Stimulated activated CD8-positive, alpha-beta memory T cell treated with anti-CD3 and anti-CD28 coated beads, Interleukin-2, amount 100 ng/mL, for 1 hour (primary cell): ENCODE results near the gene HPSE2.
"Not testable (repeated sequence)": the region's sequence is repeated elsewhere in the genome, so short reads cannot be mapped to it uniquely, and the experiment has no call there.

ENCODE experiments used
- DNase-seq, 2 donors: peaks; one replicate each; pipeline ENCODE4 v3.0.0-alpha.2; 2020; ENCODE audit warnings: low read depth in 2 of 2

HPSE2 gene

DNA sequence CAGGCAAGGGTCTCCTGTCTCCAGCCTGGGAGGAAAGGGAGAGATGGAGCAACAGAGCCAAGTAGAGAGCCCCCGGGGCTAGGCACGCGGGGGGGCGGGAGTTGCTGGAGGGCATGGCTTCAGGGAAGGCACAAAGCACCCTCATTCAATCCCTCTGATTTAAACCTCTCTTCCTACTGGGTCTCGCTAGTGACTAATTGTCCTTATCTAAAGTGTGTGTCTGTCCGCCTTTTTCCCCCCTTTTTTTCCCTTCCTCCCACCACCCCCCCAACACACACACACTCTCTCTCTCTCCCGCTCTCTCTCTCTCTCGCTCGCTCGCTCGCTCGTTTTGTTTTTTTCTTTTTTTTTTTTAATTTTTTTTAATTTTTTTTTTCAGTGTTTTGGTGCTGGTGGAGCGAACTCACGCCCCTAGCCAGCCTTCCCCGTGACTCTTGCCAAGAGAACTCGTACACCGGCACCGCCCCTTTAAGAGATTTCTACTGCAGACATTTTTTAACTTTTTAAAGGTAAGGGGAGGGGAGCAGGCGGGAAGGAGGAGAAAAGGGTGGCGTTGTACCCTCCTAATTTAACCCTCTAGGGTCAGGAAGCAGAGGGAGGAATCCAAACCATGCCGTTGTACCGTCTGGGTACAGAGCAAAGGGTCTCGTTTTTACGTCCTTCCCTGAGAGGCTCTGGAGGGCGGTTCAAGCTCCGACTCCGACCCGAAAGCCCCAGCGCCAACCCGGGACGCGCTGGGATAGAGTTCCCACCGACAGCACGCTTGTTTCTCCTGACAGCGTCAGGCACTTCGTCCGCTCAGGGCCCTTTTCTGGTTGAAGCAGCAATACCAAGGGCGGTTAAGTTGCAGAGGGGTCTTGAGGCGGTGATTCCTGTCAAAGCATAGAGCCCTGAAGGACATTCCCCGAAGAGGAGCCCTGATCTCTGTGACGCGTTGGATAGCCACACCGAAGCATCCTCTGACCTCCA, at the start of gene HPSE2:
HPSE2 (minus strand) TSS at position 195 of the 969 bp plus-strand sequence.
- DNase-seq = no peak

DNA sequence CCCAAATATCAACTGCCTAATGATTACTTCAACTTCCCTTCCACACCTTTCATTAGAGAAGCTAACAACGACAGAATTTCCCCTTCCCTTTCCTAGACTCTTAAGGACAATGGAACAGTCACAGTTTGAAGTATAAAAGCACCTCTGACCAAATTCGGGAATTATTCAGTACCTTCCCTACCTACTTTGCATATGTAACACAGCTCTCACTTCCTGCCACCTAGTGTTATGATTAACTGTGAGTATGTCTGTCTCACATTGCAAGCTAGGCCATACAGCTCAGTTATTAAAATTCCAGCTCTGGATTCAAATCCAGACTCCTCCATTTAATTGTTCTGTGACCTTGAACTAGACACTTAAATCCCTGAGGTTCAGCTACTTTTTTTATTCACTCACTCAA, 44.8 kb upstream of the HPSE2 start:
- DNase-seq = no peak

DNA sequence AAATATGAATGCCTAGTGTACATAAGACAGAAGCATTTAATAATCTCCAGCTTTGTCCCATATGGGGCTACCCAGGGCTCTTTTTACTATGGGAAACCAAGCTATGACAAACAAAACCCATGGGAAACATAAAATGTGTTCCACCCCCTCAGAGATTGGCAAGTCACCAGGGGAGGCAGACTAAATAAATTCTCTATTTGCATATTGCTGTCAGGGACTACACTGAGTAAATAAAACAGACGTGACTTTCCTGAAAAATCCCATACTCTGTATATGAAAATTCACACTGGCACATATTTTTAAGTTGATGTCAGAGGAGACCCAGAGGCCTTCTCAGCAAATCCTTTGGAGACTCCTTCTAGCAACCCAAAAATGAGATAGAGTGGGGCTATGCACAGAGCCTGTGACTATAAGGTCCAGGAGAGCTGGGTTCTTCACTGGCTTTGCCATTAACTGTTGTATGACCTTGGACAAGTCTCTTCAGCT, 44.0 kb upstream of the HPSE2 start:
- no peak for DNase-seq

DNA sequence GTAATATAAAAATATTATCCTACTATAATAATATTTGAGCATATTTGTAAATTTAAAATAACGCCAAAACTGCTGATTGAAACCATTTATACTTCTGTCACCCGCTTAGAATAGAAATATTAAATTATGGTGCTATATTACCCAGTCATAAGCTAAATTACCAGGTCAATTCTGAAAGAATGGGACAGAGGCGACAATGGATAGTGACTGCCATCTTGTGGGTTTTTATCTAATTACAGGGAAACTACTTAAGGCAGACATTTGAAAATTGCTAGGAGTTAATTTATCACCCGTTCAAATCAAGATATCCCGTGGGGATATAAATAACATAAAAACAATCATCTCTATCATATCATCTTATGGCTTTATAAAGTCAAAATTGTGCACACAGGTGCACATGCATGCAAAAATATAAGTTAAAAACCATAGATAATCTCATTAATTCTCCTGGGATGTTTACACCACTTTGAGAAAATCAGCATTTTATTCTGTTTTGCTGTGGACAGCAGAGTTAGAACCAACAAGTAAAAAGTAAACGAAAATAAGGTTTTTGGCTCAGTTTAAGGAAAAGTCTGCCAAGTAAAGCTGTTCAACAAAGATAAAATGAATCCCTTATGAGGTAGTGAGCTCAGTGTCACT, 41.3 kb upstream of the HPSE2 start:
- no peak for DNase-seq

DNA sequence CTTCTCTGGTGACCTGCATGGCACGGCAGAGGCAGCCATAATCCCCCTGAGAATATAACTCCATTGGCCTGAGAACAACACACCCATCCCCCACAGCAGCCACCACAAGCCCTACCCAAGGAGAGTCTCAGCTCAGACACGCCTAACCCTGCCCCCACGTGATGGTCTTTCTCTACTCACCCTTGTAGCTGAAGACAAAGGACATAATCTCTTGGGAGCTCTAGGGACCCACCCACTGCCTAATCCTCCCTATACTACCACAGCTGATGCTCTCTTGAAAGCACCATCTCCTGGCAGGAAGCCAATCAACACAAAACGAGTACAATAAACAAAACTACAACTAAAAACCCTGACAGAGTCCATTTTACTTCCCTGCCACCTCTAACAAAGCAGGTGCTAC, 30.7 kb upstream of the HPSE2 start:
- DNase-seq = no peak

DNA sequence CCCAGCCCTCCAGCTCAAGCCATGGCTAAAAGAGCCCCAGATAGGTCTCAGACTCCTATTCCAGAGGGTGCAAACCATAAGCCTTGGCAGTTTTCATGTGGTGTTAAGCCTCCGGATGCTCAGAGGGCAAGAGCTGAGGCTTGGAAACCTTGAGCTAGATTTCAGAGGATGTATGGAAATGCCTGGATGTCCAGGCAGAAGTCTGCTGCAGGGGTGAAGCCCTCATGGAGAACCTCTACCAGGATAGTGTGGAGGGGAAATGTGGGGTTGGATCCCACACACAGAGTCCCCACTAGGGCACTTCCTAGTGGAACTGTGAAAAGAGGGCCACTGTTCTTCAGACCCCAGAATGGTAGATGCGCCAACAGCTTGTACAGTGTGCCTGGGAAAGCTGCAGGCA, 13.2 kb upstream of the HPSE2 start:
- no peak for DNase-seq

DNA sequence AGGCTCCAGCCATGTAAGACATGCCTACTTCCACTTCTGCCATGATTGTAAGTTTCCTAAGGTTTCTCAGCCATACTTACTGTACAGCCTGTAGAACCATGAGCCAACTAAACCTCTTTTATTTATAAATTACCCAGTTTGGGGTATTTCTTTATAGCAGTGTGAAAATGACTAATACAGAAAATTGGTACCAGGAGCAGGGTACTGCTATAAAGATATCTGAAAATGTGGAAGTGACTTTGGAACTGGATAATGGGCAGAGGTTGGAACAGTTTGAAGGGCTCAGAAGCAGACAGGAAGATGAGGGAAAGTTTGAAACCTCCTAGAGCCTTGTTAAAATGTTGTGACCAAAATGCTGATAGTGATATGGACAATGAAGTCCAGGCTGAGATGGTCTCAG, 12.2 kb upstream of the HPSE2 start:
- DNase-seq = not testable (repeated sequence)

DNA sequence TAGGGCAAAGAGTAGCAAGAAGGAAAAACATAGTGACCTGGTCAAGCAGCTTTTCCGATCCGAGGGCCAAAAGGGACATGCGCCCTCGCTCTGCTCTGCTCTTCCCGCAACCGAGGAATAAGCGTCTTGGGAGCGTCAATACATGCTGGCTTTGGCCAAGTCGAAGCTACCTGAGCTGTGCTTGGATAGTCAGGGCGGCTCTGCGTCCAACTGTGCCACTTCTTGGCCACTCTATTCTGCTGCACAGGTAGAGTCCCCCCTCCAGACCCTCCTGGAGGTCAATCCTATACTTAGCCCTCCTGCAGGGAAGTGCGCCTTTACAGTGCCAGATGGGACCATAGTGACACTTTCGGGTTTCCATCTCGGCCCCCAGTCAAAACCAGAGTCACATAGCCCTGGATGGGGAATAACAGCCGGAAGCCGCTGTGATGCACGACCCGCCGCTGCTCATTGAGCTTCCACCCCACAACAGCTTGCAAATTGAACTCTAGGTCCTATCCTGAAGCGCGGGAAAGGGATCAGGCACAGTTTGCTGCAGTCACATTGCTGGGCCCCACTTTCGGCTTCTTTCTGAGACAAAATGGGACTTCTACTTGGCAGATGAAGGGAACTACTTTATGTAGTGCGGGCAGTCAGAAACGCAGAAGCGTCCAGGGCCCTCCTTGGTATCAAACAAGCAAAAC, 1.1 kb upstream of the HPSE2 start:
- DNase-seq = no peak

DNA sequence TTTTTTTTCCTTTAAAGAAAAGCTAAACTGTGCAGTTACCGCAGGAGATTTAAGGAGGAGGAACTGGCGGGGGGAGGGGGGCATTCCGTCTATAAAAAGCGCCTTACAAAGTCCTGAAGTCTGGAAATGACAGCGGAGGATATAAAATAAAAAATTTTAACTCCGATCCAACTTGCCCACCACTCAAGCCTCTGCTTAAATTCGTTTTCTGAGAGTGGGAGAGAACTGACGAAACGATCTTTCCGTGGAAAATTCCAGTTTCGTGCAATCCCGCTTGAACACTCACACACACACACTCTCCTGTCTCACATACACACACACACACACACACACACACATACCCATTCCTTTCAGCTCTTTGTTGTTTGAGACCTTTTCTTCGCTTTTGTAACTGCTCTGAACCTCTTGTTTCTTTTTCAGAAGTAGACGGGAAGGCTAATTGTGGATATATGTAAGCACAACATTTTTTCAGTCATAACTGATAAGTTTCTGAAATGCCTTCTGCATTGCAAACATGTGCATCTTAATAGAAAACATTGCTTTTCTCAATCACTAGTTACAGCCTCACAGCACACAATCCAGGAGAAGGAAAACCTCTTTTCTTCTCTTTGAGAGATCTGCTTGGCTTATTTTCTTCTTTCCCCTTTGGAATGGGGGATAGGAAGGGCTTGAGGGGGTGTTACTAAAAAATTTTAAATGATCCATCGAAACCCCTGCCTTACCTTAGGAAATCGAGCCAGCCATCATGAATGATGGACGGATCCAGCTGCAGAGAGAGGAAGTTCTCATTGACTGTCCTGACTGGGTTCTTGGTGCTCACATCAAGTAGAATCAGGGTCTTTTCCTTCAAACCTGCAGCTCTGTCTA, 628 bp downstream of the HPSE2 start:
- no peak for DNase-seq

DNA sequence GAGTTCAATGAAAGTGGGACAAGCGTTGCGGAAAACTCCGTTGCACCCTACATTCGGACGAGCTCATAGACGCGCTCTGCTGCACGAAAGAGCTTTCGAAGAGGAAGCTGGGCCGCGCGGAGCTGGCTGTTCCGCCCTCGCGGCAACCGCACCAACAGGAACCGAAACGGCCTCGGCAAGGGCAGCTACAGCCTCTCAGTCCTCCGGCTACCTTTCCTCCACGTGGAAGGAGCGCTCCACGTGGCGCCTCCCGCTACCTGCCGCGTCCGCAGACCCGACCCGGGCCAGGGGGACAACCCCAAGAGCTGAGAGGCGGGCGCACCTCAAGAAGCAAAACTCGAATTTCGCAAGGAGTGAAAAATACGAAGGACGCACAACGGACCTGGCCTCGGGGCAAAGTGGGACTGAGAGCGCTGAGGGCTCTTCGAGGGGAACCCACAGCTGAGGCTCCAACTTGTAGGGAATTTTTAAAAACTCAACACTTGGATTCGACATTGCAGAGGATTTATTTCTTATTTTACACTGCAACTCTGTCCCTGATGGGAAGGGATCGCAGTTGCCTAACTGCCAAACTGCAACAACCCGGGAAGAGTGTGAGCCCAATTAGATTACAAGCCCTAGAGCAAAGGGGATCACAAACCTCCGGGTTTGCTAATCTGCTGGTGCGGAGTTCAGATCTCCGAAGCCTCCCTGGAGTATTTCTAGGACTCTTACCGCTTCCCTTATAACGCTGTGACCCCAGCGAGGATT, 1.4 kb downstream of the HPSE2 start:
- no peak for DNase-seq

DNA sequence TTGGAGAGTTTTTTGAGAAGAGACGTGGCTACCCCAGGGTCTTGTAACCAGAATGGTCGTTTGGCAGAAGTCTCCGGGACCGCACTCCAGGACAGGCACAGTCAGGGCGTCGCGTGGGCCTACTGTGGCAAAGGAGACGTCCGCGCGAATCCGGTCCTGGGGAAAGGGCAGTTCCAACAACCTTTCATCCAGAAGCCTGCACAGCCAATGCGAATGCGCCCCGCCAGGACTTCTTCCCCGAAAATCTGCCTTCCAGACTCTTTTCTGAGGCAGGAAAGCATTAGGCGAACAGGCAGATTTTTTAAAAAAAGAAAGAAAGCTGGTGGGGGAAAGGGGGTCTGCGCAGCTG, 2.0 kb downstream of the HPSE2 start:
- no peak for DNase-seq

DNA sequence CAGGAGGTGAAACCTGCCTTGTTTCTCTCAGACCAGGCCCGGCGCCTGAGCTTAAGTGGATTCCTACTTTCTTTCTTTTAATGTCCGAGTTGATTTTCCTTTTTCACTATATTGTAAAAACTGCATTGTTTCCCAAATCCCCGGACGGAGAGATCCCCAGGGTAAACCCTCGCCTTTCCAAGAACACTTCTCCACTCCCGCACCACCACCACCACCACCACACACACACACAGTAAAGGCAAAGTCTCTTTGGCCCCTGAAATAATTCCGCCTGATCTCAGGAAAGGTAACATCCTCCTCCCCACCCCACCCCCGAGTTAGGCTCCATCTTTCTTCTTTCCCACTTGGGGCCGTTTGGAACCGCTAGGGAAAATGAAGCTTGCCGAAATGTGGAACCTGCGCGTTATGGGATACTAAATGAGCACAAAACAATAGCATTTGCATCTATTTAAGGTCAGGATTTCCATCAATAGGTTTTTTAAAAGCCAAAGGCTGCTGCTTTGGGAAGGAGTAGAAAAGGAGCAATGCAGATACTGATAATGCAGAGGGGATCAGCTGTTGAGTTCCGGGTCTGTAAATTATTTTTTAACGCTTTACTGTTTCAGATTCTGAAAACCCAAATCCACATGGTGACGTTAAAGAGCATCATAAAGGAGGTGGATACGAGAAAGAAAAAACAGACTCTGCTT, 2.5 kb downstream of the HPSE2 start:
- no peak for DNase-seq

DNA sequence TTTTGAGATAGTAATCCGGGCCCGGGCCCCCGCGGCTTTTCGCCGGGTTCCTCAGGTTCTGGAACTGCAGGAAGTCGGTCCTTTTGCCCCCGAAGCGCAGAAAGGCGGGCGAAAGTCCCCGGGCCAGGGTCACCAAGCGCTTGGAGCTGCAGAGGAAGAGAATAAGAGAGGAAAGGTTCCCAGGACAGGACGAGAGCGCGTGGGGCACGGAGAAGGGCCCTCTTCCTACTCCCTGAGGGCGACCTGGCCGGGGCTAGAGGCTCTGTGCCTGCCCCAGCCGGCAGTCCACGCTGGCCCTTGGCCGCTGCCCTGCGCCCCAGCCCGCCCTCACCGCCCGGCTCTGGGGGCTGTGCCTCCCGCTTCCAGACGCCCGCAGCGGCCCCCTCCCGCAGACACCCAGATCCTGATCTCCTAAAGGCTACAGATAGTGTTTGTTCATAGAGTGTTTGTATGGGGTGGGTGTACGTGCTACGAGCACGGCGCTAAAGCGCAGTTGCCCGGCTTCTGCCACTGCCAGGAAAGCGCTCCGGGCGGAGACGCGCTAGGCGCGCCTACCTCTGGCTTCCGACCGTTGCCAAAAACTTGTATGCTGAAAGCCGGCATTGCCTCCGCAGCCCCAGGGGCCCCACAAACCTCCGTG, 3.2 kb downstream of the HPSE2 start:
- no peak for DNase-seq

DNA sequence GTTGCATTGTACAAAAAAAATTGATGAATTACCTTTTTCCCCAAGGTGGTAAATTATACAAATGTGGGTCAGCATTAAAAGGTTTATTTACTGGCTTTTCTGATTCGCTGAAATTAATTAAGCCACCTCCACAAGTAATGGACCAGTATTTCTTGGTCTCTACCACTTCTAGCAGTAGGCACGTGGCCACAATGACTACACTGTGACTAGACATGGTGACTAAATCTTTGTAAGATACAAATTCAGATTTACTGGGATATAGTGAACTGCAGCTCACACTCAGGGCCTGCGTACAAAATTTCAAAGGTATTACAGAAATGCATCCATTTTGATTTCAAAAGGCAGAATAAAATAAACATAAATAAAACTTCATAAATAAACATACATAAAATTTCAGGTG, 10.9 kb downstream of the HPSE2 start:
- no peak for DNase-seq

DNA sequence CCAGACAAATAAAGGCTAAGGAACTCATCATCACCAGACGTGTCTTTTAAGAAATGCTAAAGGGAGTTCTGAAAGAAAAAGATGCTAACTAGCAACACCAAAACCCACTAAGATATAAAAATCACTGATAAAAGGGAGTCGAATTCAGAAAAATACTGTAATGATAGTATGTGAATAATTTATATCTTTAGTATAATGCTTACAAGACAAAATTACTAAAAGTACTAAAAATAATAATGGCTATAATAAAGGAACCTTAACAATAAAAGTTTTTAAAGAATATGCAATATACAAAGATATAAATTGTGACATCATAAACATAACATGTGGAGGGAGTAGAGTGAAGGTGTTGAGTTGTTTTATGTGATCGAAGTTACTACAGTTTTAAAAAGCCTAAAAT, 28.3 kb downstream of the HPSE2 start:
- DNase-seq = no peak

DNA sequence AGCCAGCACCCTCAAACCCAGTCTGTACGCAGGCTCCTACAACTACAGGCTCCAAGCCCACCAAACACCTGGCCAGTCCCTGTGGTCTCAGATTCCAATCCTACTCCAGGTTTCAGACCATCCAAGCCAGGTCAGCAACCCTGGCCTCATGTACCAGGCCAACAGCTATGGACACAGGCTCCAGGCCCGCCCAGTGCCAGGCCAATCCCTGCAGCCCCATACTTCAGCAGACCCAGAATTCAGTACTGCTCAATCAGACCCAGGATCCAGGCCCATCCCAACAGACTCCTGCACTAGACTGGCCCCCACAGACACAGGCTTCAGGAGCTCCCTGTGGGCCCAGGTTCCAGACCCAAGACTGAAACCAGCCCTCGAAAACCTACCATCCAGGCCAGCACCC, 32.3 kb downstream of the HPSE2 start:
- no peak for DNase-seq

DNA sequence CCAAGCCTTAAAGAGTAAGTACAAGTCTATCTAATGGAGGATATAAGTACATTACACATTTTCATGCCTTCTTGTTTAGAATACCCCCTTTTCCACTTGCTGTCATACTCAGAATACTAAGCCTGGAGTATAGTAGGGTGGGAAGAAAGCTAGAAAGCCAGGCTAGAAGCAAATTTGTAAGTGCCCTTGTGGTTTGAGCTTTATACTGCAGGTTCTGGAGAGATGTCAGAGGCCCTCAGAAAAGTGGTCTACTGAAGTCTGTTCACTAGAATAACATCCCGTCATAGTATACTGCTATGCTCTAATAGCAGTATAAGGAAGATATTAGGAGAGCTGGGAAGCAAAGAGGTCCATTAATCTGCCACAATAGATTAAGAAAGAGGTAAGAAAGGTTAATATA, 62.7 kb downstream of the HPSE2 start:
- no peak for DNase-seq

DNA sequence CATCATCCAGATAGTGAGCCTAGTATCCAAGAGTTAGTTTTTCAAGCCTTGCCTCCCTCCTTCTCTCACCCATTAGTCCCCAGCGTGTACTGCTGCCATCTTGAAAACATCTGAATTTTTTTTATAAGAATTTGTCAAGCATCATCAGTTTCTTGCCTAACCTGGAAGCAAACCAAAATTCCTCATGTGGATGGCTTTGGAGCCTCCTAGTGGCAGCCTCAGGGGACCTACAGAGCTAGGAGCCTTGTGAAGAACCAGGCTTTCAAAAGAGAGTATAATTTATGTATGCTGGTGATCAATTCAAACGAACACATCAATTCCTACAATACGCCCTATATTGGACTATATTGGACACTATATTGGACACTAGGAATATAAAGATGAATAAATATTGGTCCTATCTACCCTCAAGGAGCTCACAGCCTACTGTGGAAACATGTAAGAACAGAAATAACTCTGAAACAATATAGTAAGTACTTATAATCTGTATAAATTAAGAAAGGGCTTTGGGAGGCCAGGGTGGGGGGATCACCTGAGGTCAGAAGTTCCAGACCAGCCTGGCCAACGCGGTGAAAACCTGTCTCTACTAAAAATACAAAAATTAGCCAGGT, 63.4 kb downstream of the HPSE2 start:
- DNase-seq = no peak

DNA sequence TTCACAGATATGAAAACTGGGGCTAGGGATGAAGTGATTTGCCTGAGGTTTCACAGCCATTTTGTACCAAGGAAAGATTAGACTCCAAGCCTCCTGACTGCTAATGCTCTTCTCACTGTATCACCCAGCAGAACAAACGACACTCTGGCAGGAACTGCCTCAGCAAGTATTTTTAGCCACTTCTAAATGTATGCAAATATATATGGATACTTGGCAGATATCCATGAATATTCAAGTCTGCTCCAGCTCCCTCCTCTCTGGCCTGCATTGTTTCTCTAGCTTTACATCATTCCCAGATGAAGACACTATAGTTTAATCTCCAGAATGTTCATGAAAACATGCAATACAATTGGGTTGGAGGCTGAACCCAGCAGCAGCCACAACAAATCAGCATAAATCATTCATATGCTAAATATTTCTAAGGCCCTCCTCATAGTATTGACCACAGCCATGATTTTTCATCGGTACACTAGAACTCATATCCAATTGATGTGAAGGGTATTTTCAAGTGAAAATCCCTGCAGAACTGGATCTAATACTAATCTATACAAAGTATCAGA, 65.5 kb downstream of the HPSE2 start:
- no peak for DNase-seq
